A172 (cell line): ENCODE measurements around the gene GANAB. TPM values are rescaled to one million over a fixed set of nuclear protein-coding genes. Genes with fewer than 3 reads are reported as not detected.

Experiments
- total RNA-seq: library from RNA; depleted of rRNA; stranded (reverse); fragments of >200 nt; shearing (Covaris generic); gene quantifications from 2 replicates; pipeline ENCODE4 v1.2.3, GENCODE V29; 2014; rRNA removed

GANAB gene
- total RNA-seq, 1 experiment from 2014 or later: 257 TPM

Other genes with a start within 250 kb of the GANAB start
- gene SCGB1A1, start 227.6 kb downstream of the GANAB start, total RNA-seq: not detected in 2 replicates
- 298 and 391 TPM in 2 replicates for gene AHNAK, start 99.8 kb downstream of the GANAB start, total RNA-seq
- gene EEF1G, start 72.7 kb downstream of the GANAB start, total RNA-seq: 1,294 and 1,343 TPM in 2 replicates
- gene TUT1, start 55.1 kb downstream of the GANAB start, total RNA-seq: 7.9 and 9.6 TPM in 2 replicates
- 114 and 139 TPM in 2 replicates for gene MTA2, start 44.7 kb downstream of the GANAB start, total RNA-seq
- gene EML3, start 33.8 kb downstream of the GANAB start, total RNA-seq: 16.0 and 19.5 TPM in 2 replicates
- gene ROM1, start 33.4 kb downstream of the GANAB start, total RNA-seq: 3.4 and 6.4 TPM in 2 replicates
- 58.9 and 67.7 TPM in 2 replicates for gene B3GAT3, start 24.6 kb downstream of the GANAB start, total RNA-seq
- gene INTS5, start 6.7 kb upstream of the GANAB start, total RNA-seq: 25.6 and 25.9 TPM in 2 replicates
- 100 and 104 TPM in 2 replicates for gene C11orf98, start 18.6 kb upstream of the GANAB start, total RNA-seq
- gene CSKMT, start 18.7 kb upstream of the GANAB start, total RNA-seq: 3.0 and 8.7 TPM in 2 replicates
- 13.8 and 17.7 TPM in 2 replicates for gene UQCC3, start 25.1 kb upstream of the GANAB start, total RNA-seq
- gene LBHD1, start 25.7 kb upstream of the GANAB start, total RNA-seq: 2.5 and 6.6 TPM in 2 replicates
- gene UBXN1, start 32.5 kb upstream of the GANAB start, total RNA-seq: 118 and 126 TPM in 2 replicates
- gene LRRN4CL, start 42.9 kb upstream of the GANAB start, total RNA-seq: 2.8 and 5.1 TPM in 2 replicates
- gene BSCL2, start 60.8 kb upstream of the GANAB start, total RNA-seq: 141 and 186 TPM in 2 replicates
- not detected in 2 replicates for gene GNG3, start 61.1 kb upstream of the GANAB start, total RNA-seq
- 5.1 and 6.5 TPM in 2 replicates for gene HNRNPUL2, start 80.8 kb upstream of the GANAB start, total RNA-seq
- 41.0 and 69.6 TPM in 2 replicates for gene TTC9C, start 81.9 kb upstream of the GANAB start, total RNA-seq
- gene ZBTB3, start 107.5 kb upstream of the GANAB start, total RNA-seq: 5.8 and 14.1 TPM in 2 replicates
- 96.7 and 104 TPM in 2 replicates for gene POLR2G, start 115.0 kb upstream of the GANAB start, total RNA-seq
- 28.0 TPM in 2 replicates for gene TAF6L, start 124.8 kb upstream of the GANAB start, total RNA-seq
- gene TMEM179B, start 140.8 kb upstream of the GANAB start, total RNA-seq: 32.3 and 51.8 TPM in 2 replicates
- 23.4 and 30.1 TPM in 2 replicates for gene TMEM223, start 145.4 kb upstream of the GANAB start, total RNA-seq
- 25.9 and 30.0 TPM in 2 replicates for gene NXF1, start 158.8 kb upstream of the GANAB start, total RNA-seq
- 28.0 and 33.8 TPM in 2 replicates for gene STX5, start 185.4 kb upstream of the GANAB start, total RNA-seq
- not detected in 2 replicates for gene TEX54, start 186.2 kb upstream of the GANAB start, total RNA-seq
- 92.4 and 104 TPM in 2 replicates for gene WDR74, start 193.0 kb upstream of the GANAB start, total RNA-seq
- 198 and 207 TPM in 2 replicates for gene SLC3A2, start 234.3 kb upstream of the GANAB start, total RNA-seq